Panc1 (cell line): Measurements from ENCODE around the gene CTNNAL1.

Source experiments
- CTCF ChIP-seq: fragments of 450-650 bp; IDR thresholded peaks from 2 replicates; pipeline ENCODE4 v1.5.1; 2017; ENCODE audit warnings: mild to moderate bottlenecking
- POLR2AphosphoS5 ChIP-seq: IDR thresholded peaks from 2 replicates; pipeline ENCODE4 v1.6.1; 2012; ENCODE audit warnings: mild to moderate bottlenecking, low read depth, low read length, moderate library complexity
- REST ChIP-seq, 2 experiments: IDR thresholded peaks; 2 replicates each; pipeline ENCODE4 v1.6.1; 2011 to 2012; ENCODE audit warnings: low read depth in 2 of 2, control low read depth in 1 of 2, low read length in 1 of 2, mild to moderate bottlenecking in 1 of 2, moderate library complexity in 1 of 2; ENCODE audit not compliant: insufficient read depth in 1 of 2
- SIN3A ChIP-seq: IDR thresholded peaks from 2 replicates; pipeline ENCODE4 v1.6.1; 2012; ENCODE audit warnings: low read depth, mild to moderate bottlenecking, low read length, moderate library complexity, borderline replicate concordance; ENCODE audit not compliant: insufficient read depth

GRCh38 chr9:109001275-109001676 lies 12.0 kb downstream of the CTNNAL1 start:
- TF ChIP-seq CTCF (no peak), REST (IDR thresholded peaks at IDR 0.05; ENCODE audit: insufficient read depth in 1 of 2, low read depth in 2 of 2, low read length in 1 of 2) (no peak), SIN3A (no peak), POLR2AphosphoS5 (no peak)
